H1 (cell line): ENCODE data around the gene CNNM2. TPM values are rescaled to one million over a fixed set of nuclear protein-coding genes. Genes with fewer than 3 reads are reported as not detected.

Source experiments
- CTCF ChIA-PET: fragments of 300-600 bp; sonication (Branson Sonifier 250); formaldehyde crosslinking; loops from one replicate; lab custom pipeline; 2021; ENCODE audit not compliant: partially characterized antibody; lab: Charles Lee
- POLR2A ChIA-PET: fragments of 300-600 bp; sonication (Branson Sonifier 250); formaldehyde crosslinking; loops from one replicate; lab custom pipeline; 2021; ENCODE audit warnings: inconsistent platforms; ENCODE audit not compliant: partially characterized antibody; lab: Charles Lee
- DNase-seq, 2 experiments: peaks; one replicate each; pipeline versions ENCODE4 v3.0.0 to v3.0.0-alpha.2; 2010 to 2022; ENCODE audit warnings: low spot score in 2 of 2, low read depth in 1 of 2, mixed read lengths in 1 of 2
- FAIRE-seq: peaks from 2 replicates; lab custom pipeline; 2011; peaks lifted over from hg19 to GRCh38; lab: Jason Lieb, UNC
- H2AFZ ChIP-seq: 2 replicates; pipeline ENCODE4 v1.8.1; 2012; ENCODE audit warnings: low read length, inconsistent platforms
- H2AK5ac ChIP-seq: 2 replicates; pipeline ENCODE4 v1.6.1; 2013; ENCODE audit warnings: low read depth, low read length
- H2BK120ac ChIP-seq: replicated peaks from 2 replicates; pipeline ENCODE3; 2013; ENCODE audit warnings: low read depth, low read length, inconsistent platforms
- H2BK12ac ChIP-seq: 2 replicates; pipeline ENCODE4 v1.6.1; 2013; ENCODE audit warnings: low read depth, low read length
- H2BK15ac ChIP-seq: 2 replicates; pipeline ENCODE4 v1.6.1; 2013; ENCODE audit warnings: low read length
- H2BK20ac ChIP-seq: 2 replicates; pipeline ENCODE4 v1.6.1; 2013; ENCODE audit warnings: low read length
- H2BK5ac ChIP-seq: 2 replicates; pipeline ENCODE4 v1.6.1; 2013; ENCODE audit warnings: low read depth, low read length
- H3K14ac ChIP-seq: 2 replicates; pipeline ENCODE4 v1.6.1; 2013; ENCODE audit warnings: inconsistent platforms; ENCODE audit not compliant: insufficient read length
- H3K18ac ChIP-seq: 2 replicates; pipeline ENCODE4 v1.6.1; 2013; ENCODE audit warnings: low read length; ENCODE audit errors: extremely low read depth
- H3K23ac ChIP-seq: 2 replicates; pipeline ENCODE4 v1.6.1; 2013; ENCODE audit warnings: inconsistent platforms; ENCODE audit not compliant: insufficient read length
- H3K23me2 ChIP-seq: 2 replicates; pipeline ENCODE4 v1.6.1; 2013; ENCODE audit warnings: low read depth, low read length
- H3K27ac ChIP-seq: 2 replicates; pipeline ENCODE4 v1.6.1; 2011; ENCODE audit warnings: low read depth, low read length, inconsistent platforms
- H3K27me3 ChIP-seq, 4 experiments: replicated peaks in 1 of 4; 1 replicate in 1 of 4; 2 replicates in 3 of 4; pipeline versions ENCODE4 v1.6.1 to v1.8.1; 2011 to 2013; ENCODE audit warnings: low read length in 3 of 4, mild to moderate bottlenecking in 3 of 4, inconsistent platforms in 2 of 4, mixed read lengths in 2 of 4, moderate library complexity in 1 of 4; ENCODE audit not compliant: control insufficient read depth in 3 of 4, insufficient read depth in 3 of 4; ENCODE audit errors: extremely low read depth in 1 of 4
- H3K36me3 ChIP-seq, 4 experiments: 2 replicates each; pipeline versions ENCODE4 v1.6.1 to v1.8.1; 2011 to 2013; ENCODE audit warnings: mild to moderate bottlenecking in 4 of 4, low read length in 3 of 4, moderate library complexity in 2 of 4, control low read depth in 1 of 4, inconsistent platforms in 1 of 4; ENCODE audit not compliant: insufficient read depth in 4 of 4, control insufficient read depth in 2 of 4
- H3K4ac ChIP-seq: replicated peaks from 2 replicates; pipeline ENCODE3; 2013; ENCODE audit warnings: low read length, low read depth, mixed read lengths, inconsistent platforms; ENCODE audit not compliant: insufficient read length
- H3K4me1 ChIP-seq, 4 experiments: replicated peaks in 1 of 4; 1 replicate in 1 of 4; 2 replicates in 3 of 4; pipeline versions ENCODE4 v1.6.1 to v1.8.1; 2011 to 2013; ENCODE audit warnings: low read length in 3 of 4, inconsistent platforms in 2 of 4, mixed read lengths in 1 of 4; ENCODE audit not compliant: insufficient read depth in 4 of 4, control insufficient read depth in 3 of 4
- H3K4me2 ChIP-seq, 2 experiments: 2 replicates each; pipeline versions ENCODE4 v1.6.1 to v1.8.1; 2011 to 2013; ENCODE audit warnings: low read depth in 2 of 2, low read length in 2 of 2, control low read depth in 1 of 2, inconsistent platforms in 1 of 2, mild to moderate bottlenecking in 1 of 2; ENCODE audit not compliant: insufficient read depth in 1 of 2
- H3K4me3 ChIP-seq, 4 experiments: fragments of 200-600, 300-600 bp in 1 of 4; sonication (generic), shearing (Covaris generic), sonication (Bioruptor Twin) in 1 of 4; 2 replicates each; pipeline versions ENCODE4 v1.5.1 to v1.8.1; 2011 to 2016; ENCODE audit warnings: low read length in 4 of 4, low read depth in 3 of 4, control low read depth in 2 of 4, inconsistent platforms in 2 of 4, mild to moderate bottlenecking in 2 of 4, mixed read lengths in 1 of 4, moderate library complexity in 1 of 4; ENCODE audit not compliant: insufficient read depth in 2 of 4; ENCODE audit errors: extremely low read depth in 1 of 4
- H3K56ac ChIP-seq: replicated peaks from 2 replicates; pipeline ENCODE3; 2013; ENCODE audit warnings: low read depth, mild to moderate bottlenecking, mixed read lengths, low read length, inconsistent platforms; ENCODE audit not compliant: insufficient read length
- H3K79me1 ChIP-seq: 2 replicates; pipeline ENCODE4 v1.6.1; 2013; ENCODE audit warnings: low read depth, low read length, control low read depth
- H3K79me2 ChIP-seq, 2 experiments: 2 replicates each; pipeline versions ENCODE4 v1.6.1 to v1.8.1; 2012 to 2013; ENCODE audit warnings: low read length in 2 of 2, mild to moderate bottlenecking in 2 of 2, inconsistent platforms in 1 of 2; ENCODE audit not compliant: insufficient read depth in 2 of 2, control insufficient read depth in 1 of 2
- H3K9ac ChIP-seq, 4 experiments: replicated peaks in 1 of 4; 1 replicate in 1 of 4; 2 replicates in 3 of 4; pipeline versions ENCODE4 v1.6.1 to v1.8.1; 2011 to 2013; ENCODE audit warnings: low read depth in 3 of 4, low read length in 3 of 4, control low read depth in 2 of 4, mild to moderate bottlenecking in 2 of 4, moderate library complexity in 2 of 4, inconsistent platforms in 1 of 4; ENCODE audit errors: extremely low read depth in 1 of 4
- H3K9me3 ChIP-seq, 2 experiments: 2 replicates each; pipeline versions ENCODE4 v1.6.1 to v1.8.1; 2012 to 2013; ENCODE audit warnings: mild to moderate bottlenecking in 2 of 2, moderate library complexity in 2 of 2, control low read depth in 1 of 2, inconsistent platforms in 1 of 2, low read depth in 1 of 2, low read length in 1 of 2, mixed read lengths in 1 of 2; ENCODE audit not compliant: insufficient read depth in 2 of 2
- H4K20me1 ChIP-seq, 2 experiments: replicated peaks in 1 of 2; 2 replicates each; pipeline versions ENCODE3 to v1.8.1; 2011 to 2013; ENCODE audit warnings: inconsistent platforms in 2 of 2, low read length in 2 of 2, mild to moderate bottlenecking in 1 of 2; ENCODE audit not compliant: insufficient read depth in 2 of 2, control insufficient read depth in 1 of 2
- H4K5ac ChIP-seq: 2 replicates; pipeline ENCODE4 v1.6.1; 2013; ENCODE audit warnings: low read length, low read depth, mixed read lengths, inconsistent platforms; ENCODE audit not compliant: insufficient read length
- H4K8ac ChIP-seq: 2 replicates; pipeline ENCODE4 v1.8.0; 2013; ENCODE audit warnings: mild to moderate bottlenecking, moderate library complexity, low read length, inconsistent platforms; ENCODE audit not compliant: insufficient read depth; ENCODE audit errors: extremely low read depth
- H4K91ac ChIP-seq: replicated peaks from 2 replicates; pipeline ENCODE3; 2013; ENCODE audit warnings: low read length, mixed read lengths, inconsistent platforms; ENCODE audit not compliant: insufficient read length
- BCL11A ChIP-seq, 2 experiments: IDR thresholded peaks; one replicate each; pipeline ENCODE4 v1.6.1; 2011; ENCODE audit warnings: low read depth in 2 of 2, low read length in 2 of 2, mild to moderate bottlenecking in 2 of 2
- CHD2 ChIP-seq: IDR thresholded peaks from 2 replicates; pipeline ENCODE4 v1.6.1; 2012; ENCODE audit warnings: low read length, improper control_type of control experiment
- CTBP2 ChIP-seq: IDR thresholded peaks from 2 replicates; pipeline ENCODE4 v1.7.0; 2011; ENCODE audit warnings: borderline replicate concordance, mild to moderate bottlenecking, moderate library complexity, mixed read lengths, low read length; ENCODE audit not compliant: insufficient read depth, insufficient read length
- FOSL1 ChIP-seq: IDR thresholded peaks from 2 replicates; pipeline ENCODE4 v1.6.1; 2011; ENCODE audit warnings: mild to moderate bottlenecking, low read depth, low read length, moderate library complexity; ENCODE audit not compliant: insufficient read depth
- POLR2AphosphoS5 ChIP-seq: IDR thresholded peaks from 2 replicates; pipeline ENCODE4 v1.6.1; 2011; ENCODE audit warnings: low read depth, low read length
- SIN3A ChIP-seq, 2 experiments: IDR thresholded peaks in 1 of 2; conservative IDR thresholded peaks in 1 of 2; 2 replicates each; pipeline ENCODE4 v1.6.1; 2011 to 2012; ENCODE audit warnings: low read length in 2 of 2, improper control_type of control experiment in 1 of 2, low read depth in 1 of 2, mild to moderate bottlenecking in 1 of 2
- TEAD4 ChIP-seq: IDR thresholded peaks from 2 replicates; pipeline ENCODE4 v1.6.1; 2012; ENCODE audit warnings: low read depth, low read length, inconsistent platforms, mixed read lengths
- YY1 ChIP-seq: IDR thresholded peaks from 2 replicates; pipeline ENCODE4 v1.6.1; 2011; ENCODE audit warnings: low read depth, mild to moderate bottlenecking, low read length
- WGBS, 2 experiments: shearing (Covaris generic) in 1 of 2; methylation state at CpG; one replicate each; pipeline versions ENCODE4 v1.1.6 to v1.1.7; 2013 to 2015; ENCODE audit warnings: low lambda C conversion rate in 2 of 2, mixed read lengths in 2 of 2, inconsistent platforms in 1 of 2, low coverage in 1 of 2, missing lambda C conversion rate in 1 of 2; ENCODE audit not compliant: insufficient replicate concordance in 2 of 2, insufficient coverage in 1 of 2, insufficient read length in 1 of 2; ENCODE audit errors: extremely low coverage in 1 of 2, missing lambda C conversion rate in 1 of 2; 5-methylcytosine and 5-hydroxymethylcytosine counted together
- polyA plus RNA-seq, 7 experiments: library from polyadenylated mRNA; depleted of rRNA in 3 of 7; stranded (reverse) in 5 of 7; unstranded in 2 of 7; fragments of >200 nt in 5 of 7; fragments of 200-250 nt in 2 of 7; gene quantifications; 1 replicate in 5 of 7; 2 replicates in 1 of 7; 4 replicates in 1 of 7; pipeline versions ENCODE4 v1.2.1 to v1.2.3, GENCODE V29; 2011 to 2013; ENCODE audit warnings: missing spikeins in 2 of 7, mixed read lengths in 2 of 7
- total RNA-seq: library from RNA; stranded (reverse); fragmentation: NEBNext Ultra II Directional; extraction: Animal tissue kit (Norgen Biotek cat#: 25700); gene quantifications from 2 replicates; pipeline ENCODE4 v1.2.1, GENCODE V29; 2021
- TF ChIP-seq, protein P1 (sequence below): IDR thresholded peaks from 2 replicates; pipeline ENCODE4 v1.6.1; 2012; ENCODE audit warnings: inconsistent platforms

CNNM2 gene
- total and polyA plus RNA-seq, 2 of the 8 experiments (the other 6 are each of a cell fraction or from before 2014, with no cell fraction given): 7.3 to 23.6 TPM

DNA sequence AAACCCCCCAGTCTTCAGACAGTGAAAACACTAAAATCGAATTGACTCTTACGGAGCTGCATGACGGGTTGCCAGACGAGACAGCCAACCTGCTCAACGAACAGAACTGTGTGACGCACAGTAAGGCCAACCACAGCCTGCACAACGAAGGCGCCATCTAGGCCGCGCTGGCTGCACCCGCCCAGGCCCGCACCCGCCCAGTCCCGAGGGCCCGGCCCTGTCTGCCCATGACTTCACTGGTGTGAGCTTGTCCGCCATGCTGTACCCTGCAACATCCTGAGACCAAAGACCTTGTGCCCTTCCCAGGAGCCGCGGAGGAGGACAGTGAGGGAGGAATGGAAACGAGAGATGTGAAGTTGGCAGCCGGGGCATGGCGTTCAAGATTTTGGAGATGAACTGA, 158.9 kb downstream of the CNNM2 start:
- Histone ChIP-seq H4K5ac (no peak overlapping the region), H2BK120ac (no peak overlapping the region), H3K27ac (no peak overlapping the region), H4K20me1 (no peaks in the 10 kb centered on the region), H3K14ac (no peak overlapping the region), H3K4ac (no peak overlapping the region), H2BK12ac (no peak overlapping the region), H4K91ac (no peak overlapping the region), H2AK5ac (no peak overlapping the region), H2BK15ac (no peak overlapping the region), H2BK20ac (no peak overlapping the region), H3K79me1 (no peaks in the 10 kb centered on the region), H3K4me3 (no peak overlapping the region), H3K9me3 (no peaks in the 10 kb centered on the region), H2AFZ (no peak overlapping the region), H3K56ac (no peak overlapping the region), H3K23ac (no peak overlapping the region), H3K79me2 (no peaks in the 10 kb centered on the region), H3K27me3 (no peaks in the 10 kb centered on the region), H2BK5ac (no peak overlapping the region), H3K4me2 (no peak overlapping the region), H3K9ac (no peak overlapping the region), H3K18ac (no peak overlapping the region), H3K36me3 (peaks cover 0 to 6% (median 0%) of the 10 kb centered on the region in 4 experiments; a peak in 2 of 8 replicates), H3K23me2 (no peaks in the 10 kb centered on the region), H3K4me1 (no peaks in the 10 kb centered on the region), H4K8ac (no peak overlapping the region)
- FAIRE-seq (no peak), DNase-seq (no peak)
- ChIA-PET CTCF (interaction anchor here (0.6 to 4.9 kb wide), 9 partner anchors 16 to 257 kb away, joined by 3 to 24 read pairs (median 3); partner anchors contain the start of gene CNNM2), POLR2A (interaction anchor here (0.6 to 1.4 kb wide), 2 partner anchors 160 to 248 kb away, joined by 3 to 4 read pairs; no protein-coding TSS in a partner anchor)
- WGBS, 2 experiments: 95% methylated on average over 21 of the region's 21 CpGs; no CpG with 5 or more reads in 1 of the 2 experiments
- no peak for TF ChIP-seq FOSL1
- TF ChIP-seq CTBP2: no peak
- TF ChIP-seq SIN3A (conservative IDR thresholded peaks at IDR 0.05 in 1 of 2, IDR thresholded peaks at IDR 0.05 in 1 of 2; ENCODE audit: low read depth in 1 of 2, low read length in 2 of 2): no peak
- no peak for TF ChIP-seq TEAD4
- TF ChIP-seq CHD2: no peak
- TF ChIP-seq BCL11A (IDR thresholded peaks at IDR 0.05; ENCODE audit: low read depth in 2 of 2, low read length in 2 of 2): no peak
- TF ChIP-seq, protein P1, sequence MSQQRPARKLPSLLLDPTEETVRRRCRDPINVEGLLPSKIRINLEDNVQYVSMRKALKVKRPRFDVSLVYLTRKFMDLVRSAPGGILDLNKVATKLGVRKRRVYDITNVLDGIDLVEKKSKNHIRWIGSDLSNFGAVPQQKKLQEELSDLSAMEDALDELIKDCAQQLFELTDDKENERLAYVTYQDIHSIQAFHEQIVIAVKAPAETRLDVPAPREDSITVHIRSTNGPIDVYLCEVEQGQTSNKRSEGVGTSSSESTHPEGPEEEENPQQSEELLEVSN: no peak
- no peak for TF ChIP-seq YY1
- TF ChIP-seq POLR2AphosphoS5: no peak
